Astrocyte (in vitro differentiated cells and primary cell): ENCODE measurements around the gene RFX7.
"Not testable (repeated sequence)": the region's sequence is repeated elsewhere in the genome, so short reads cannot be mapped to it uniquely, and the experiment has no call there.

Experiments used
- EZH2 ChIP-seq: IDR thresholded peaks from 2 replicates; pipeline ENCODE4 v1.6.1; 2012; ENCODE audit warnings: mild to moderate bottlenecking, low read length, inconsistent platforms; ENCODE audit not compliant: insufficient read depth
- TF ChIP-seq, protein P1 (sequence below): IDR thresholded peaks from 2 replicates; pipeline ENCODE4 v1.5.1; 2011; ENCODE audit warnings: low read depth, mild to moderate bottlenecking, inconsistent platforms, low read length, moderate library complexity; ENCODE audit not compliant: insufficient read depth

DNA sequence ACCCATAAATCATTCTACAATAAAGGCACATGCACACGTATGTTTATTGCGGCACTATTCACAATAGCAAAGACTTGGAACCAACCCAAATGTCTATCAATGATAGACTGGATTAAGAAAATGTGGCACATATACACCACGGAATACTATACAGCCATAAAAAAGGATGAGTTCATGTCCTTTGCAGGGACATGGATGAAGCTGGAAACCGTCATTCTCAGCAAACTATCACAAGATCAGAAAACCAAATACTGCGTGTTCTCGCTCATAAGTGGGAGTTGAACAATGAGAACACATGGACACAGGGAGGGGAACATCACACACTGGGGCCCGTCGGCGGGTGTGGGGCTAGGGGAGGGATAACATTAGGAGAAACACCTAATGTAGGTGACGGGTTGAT lies 88.4 kb downstream of the RFX7 start:
- TF ChIP-seq, protein P1, sequence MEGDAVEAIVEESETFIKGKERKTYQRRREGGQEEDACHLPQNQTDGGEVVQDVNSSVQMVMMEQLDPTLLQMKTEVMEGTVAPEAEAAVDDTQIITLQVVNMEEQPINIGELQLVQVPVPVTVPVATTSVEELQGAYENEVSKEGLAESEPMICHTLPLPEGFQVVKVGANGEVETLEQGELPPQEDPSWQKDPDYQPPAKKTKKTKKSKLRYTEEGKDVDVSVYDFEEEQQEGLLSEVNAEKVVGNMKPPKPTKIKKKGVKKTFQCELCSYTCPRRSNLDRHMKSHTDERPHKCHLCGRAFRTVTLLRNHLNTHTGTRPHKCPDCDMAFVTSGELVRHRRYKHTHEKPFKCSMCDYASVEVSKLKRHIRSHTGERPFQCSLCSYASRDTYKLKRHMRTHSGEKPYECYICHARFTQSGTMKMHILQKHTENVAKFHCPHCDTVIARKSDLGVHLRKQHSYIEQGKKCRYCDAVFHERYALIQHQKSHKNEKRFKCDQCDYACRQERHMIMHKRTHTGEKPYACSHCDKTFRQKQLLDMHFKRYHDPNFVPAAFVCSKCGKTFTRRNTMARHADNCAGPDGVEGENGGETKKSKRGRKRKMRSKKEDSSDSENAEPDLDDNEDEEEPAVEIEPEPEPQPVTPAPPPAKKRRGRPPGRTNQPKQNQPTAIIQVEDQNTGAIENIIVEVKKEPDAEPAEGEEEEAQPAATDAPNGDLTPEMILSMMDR: not testable (repeated sequence)
- TF ChIP-seq EZH2: not testable (repeated sequence)
